ENCODE data around the gene IQSEC1.

GRCh38 chr3:12944413-12944812 lies 128.8 kb downstream of the IQSEC1 start:
- no peak for TF ChIP-seq CTCF (IDR thresholded peaks at IDR 0.05)
- no peak for TF ChIP-seq EP300 (IDR thresholded peaks at IDR 0.05)
- TF ChIP-seq POLR2A (IDR thresholded peaks at IDR 0.05; ENCODE audit: low read depth) = no peak
